ENCODE results near the gene LPP.
A peak's percentile ranks its signal among the peaks of the same experiment; 100 is the strongest.

Gene LPP

GRCh38 chr3:188775412-188775811 is 621.5 kb downstream of the LPP start:
- DNase-seq (ENCODE audit: low read depth in 3 of 3, low spot score in 1 of 3) = no peak

GRCh38 chr3:188776447-188776846 is 622.5 kb downstream of the LPP start:
- no peak for DNase-seq (ENCODE audit: low read depth in 3 of 3, low spot score in 1 of 3)

GRCh38 chr3:188778091-188778852 is 624.3 kb downstream of the LPP start:
- DNase-seq (ENCODE audit: low read depth in 3 of 3, low spot score in 1 of 3) = no peak

- DNase-seq (ENCODE audit: low read depth in 3 of 3, low spot score in 1 of 3) = no peak
These were observed 625.5 kb downstream of the LPP start for GRCh38 chr3:188779281-188779980.

- no peak for DNase-seq (ENCODE audit: low read depth in 3 of 3, low spot score in 1 of 3)
These were observed 626.5 kb downstream of the LPP start for GRCh38 chr3:188780193-188781147.

- DNase-seq (ENCODE audit: low read depth in 3 of 3, low spot score in 1 of 3) = no peak
These were observed 628.7 kb downstream of the LPP start for GRCh38 chr3:188782613-188783124.

GRCh38 chr3:188786424-188786823 is 632.5 kb downstream of the LPP start:
- DNase-seq (ENCODE audit: low read depth in 3 of 3, low spot score in 1 of 3) = no peak

DNA sequence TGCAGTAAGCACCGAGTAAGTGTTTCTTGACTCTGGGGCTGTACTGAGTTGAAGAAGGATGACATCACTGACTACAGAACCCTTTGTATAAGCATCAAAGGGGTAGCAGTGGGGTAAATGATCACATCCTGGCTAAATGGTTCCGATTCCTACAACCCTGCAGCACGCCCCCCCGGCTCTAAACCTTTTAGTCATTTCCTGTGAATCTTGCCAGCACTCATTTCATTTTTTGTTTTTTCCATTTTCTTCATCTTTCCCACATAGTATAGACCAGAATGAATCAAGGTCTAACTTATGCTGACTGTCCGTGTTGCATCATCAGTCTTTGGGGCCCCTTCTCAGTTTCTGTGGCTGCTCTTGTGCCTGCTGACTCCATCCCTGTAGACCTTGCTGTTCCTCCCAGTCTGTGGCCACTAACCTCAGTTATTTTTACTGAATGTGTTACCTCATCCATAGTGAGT is 634.7 kb downstream of the LPP start:
- peak in 2 of 3 donors; percentile 28 to 48 for DNase-seq (ENCODE audit: low read depth in 3 of 3, low spot score in 1 of 3)

- DNase-seq (ENCODE audit: low read depth in 3 of 3, low spot score in 1 of 3) = no peak
These were observed 635.3 kb downstream of the LPP start for GRCh38 chr3:188789251-188789650.

DNA sequence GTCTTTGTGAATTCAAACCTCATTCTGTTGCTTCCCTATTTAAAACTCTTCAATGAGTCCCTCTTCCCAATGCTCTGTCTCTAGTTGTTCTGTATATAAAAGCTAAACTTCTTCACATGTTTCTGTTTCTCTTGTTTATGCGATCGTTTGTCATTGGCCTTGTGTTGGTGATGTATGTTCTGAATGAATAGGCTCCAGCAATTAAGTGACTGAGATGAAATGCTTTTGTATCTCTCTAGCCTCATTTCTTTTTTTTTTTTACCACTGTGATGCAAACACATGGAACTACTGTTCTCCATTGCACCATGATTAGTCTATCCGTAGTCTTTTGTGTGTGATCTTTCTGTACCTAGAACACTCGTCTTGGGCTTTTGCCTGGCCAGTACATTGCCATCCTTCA is 637.4 kb downstream of the LPP start:
- no peak for DNase-seq (ENCODE audit: low read depth in 3 of 3, low spot score in 1 of 3)

GRCh38 chr3:188792793-188793192 is 638.8 kb downstream of the LPP start:
- DNase-seq (ENCODE audit: low read depth in 3 of 3, low spot score in 1 of 3) = no peak

GRCh38 chr3:188796122-188796631 is 642.2 kb downstream of the LPP start:
- DNase-seq (ENCODE audit: low read depth in 3 of 3, low spot score in 1 of 3) = no peak

DNA sequence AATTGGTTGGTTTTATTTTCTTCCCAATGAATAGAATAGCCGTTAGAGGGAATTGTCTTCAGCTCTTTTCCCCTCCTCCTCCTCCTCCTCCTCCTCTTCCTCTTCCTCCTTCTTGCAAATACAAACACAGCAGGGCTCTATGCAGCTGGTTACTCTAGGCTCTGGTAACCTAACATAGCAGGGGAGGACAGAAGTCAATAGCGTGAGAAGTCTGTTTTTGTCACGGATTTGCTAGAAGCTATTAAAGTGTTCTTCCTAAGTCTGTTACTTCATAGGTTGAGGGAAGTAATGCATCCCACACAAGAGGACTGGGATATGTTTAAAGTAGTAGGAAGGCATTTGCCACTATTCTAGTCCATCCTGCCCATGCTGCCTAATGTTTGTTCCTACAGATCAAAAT is 643.1 kb downstream of the LPP start:
- no peak for DNase-seq (ENCODE audit: low read depth in 3 of 3, low spot score in 1 of 3)

- no peak for DNase-seq (ENCODE audit: low read depth in 3 of 3, low spot score in 1 of 3)
These were observed 644.7 kb downstream of the LPP start for GRCh38 chr3:188798556-188799145.

DNA sequence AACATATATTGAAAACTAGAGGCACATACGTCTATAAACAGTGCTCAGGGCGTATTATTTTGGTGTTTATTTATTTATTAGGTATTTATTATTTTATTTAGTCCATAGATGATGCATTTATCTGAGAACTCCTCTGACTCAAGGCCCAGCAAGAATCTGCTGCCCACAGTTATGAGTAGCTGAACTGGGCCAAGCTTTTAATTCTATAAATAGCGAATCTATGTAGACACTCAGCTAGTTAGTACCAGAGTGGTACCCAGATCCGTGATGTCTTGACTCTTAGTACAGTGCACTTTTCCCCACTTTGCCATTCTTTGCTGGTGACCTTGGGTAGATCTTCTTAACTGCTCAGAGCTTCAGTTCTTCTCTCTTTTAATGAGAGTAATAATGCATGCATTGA is 647.4 kb downstream of the LPP start:
- no peak for DNase-seq (ENCODE audit: low read depth in 3 of 3, low spot score in 1 of 3)

- DNase-seq (ENCODE audit: low read depth in 3 of 3, low spot score in 1 of 3) = no peak
These were observed 648.7 kb downstream of the LPP start for GRCh38 chr3:188802645-188803044.

GRCh38 chr3:188807006-188807405 is 653.0 kb downstream of the LPP start:
- DNase-seq (ENCODE audit: low read depth in 3 of 3, low spot score in 1 of 3) = no peak

DNA sequence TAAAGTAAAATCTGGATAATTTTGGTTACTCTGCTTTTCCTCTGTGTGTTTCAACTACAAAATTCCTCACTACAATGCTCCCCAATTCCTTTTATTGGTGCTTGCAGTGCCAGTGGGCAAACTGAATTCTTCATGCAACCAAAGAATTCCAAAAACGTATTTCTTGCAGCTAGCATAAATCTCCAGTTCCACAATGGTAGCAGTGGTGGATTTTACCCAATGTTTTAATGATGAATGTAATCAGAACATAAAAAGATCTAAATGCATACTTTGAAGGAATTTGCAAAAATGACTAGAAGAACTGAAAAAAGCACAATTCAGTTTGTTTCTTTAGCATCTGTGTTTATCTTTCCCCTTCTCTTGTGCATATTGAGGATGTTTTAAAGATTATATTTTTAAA is 658.2 kb downstream of the LPP start:
- no peak for DNase-seq (ENCODE audit: low read depth in 3 of 3, low spot score in 1 of 3)

- DNase-seq (ENCODE audit: low read depth in 3 of 3, low spot score in 1 of 3) = no peak
These were observed 660.6 kb downstream of the LPP start for GRCh38 chr3:188814581-188814980.

DNA sequence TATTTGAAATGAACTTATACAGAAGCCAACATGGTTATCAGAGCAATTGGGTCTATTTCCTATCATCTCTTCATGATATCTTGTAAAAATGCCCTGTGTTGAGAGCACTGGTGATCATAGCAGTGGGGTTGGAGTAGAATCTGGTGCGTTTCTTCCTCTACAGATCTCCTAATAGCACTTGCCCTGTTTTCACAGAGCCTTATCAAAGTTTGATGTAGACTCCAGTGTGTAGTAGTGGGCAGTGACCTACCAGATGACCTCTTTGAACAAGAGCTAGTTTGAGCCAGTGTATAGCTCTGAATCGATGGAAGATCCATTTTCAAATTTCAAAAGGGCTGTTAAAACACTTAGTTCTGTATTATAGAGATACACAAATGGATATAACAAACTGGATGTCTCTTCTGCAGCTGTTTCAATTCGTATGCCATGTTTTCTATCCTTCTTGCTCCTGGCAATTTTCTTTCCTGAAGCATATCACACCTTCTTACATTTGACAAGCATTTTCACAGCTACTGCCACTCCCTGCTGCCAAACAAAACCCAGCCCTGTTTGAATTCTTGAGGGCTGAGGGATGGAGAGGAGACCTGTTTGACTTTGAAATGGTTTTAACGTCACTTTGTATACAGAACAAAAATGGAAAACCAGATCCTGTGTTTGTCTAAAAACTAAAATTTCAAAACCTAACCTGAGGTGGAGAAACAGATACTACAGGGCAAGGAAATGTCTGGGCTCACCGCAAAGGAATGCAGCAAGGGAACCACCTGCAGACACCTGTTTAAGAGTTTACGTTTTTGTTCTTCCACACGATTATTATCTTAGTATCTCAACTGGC is 663.4 kb downstream of the LPP start:
- DNase-seq (ENCODE audit: low read depth in 3 of 3, low spot score in 1 of 3) = no peak
